ENCODE data around the gene SMIM14. TPM values are rescaled to one million over a fixed set of nuclear protein-coding genes. Genes with fewer than 3 reads are reported as not detected.

The SMIM14 gene
- total RNA-seq, 1 donor from 2014 or later, result 23.9 TPM

- no peak for DNase-seq
Observed at GRCh38 chr4:39497909-39498726, 140.5 kb downstream of the SMIM14 start.

Small RNA genes within 50 kb of the gene (small RNA-seq; reads per million reads assigned to genes)
- not detected for gene RNU7-11P (ENCODE audit: low replicate concordance)

Other genes starting within 250 kb of the SMIM14 start
- 6.4 TPM for gene KLB, start 231.9 kb downstream of the SMIM14 start, total RNA-seq
- 4,546 TPM for gene RPL9, start 179.9 kb downstream of the SMIM14 start, total RNA-seq
- 15.4 TPM for gene LIAS, start 179.8 kb downstream of the SMIM14 start, total RNA-seq
- gene UGDH, start 111.4 kb downstream of the SMIM14 start, total RNA-seq, result 46.2 TPM
- 30.5 TPM for gene UBE2K, start 59.3 kb upstream of the SMIM14 start, total RNA-seq